ENCODE measurements around the gene HMGN2.

Gene HMGN2

GRCh38 chr1:26490155-26490554 is 17.9 kb downstream of the HMGN2 start:
- CTCF ChIA-PET, result interaction anchor here (0.7 to 1.9 kb wide), 2 partner anchors 10 to 300 kb away, joined by 3 to 4 read pairs; partner anchors contain the start of gene CATSPER4
- POLR2A ChIA-PET, result interaction anchor here (1.1 to 4.7 kb wide), 2 partner anchors 10 to 20 kb away, joined by 4 to 31 read pairs; no protein-coding TSS in a partner anchor
- no peak for TF ChIP-seq BHLHE40 (IDR thresholded peaks at IDR 0.05; ENCODE audit: borderline replicate concordance)
- TF ChIP-seq ZNF384 (IDR thresholded peaks at IDR 0.05), result no peak
- no peak for TF ChIP-seq SUZ12 (IDR thresholded peaks at IDR 0.05)
- no peak for TF ChIP-seq FOXK2 (IDR thresholded peaks at IDR 0.05)
- TF ChIP-seq NFRKB (IDR thresholded peaks at IDR 0.05), result no peak
- no peak for TF ChIP-seq HDGF (IDR thresholded peaks at IDR 0.05; ENCODE audit: borderline replicate concordance)
- TF ChIP-seq FOXM1 (IDR thresholded peaks at IDR 0.05; ENCODE audit: borderline replicate concordance), result no peak
- TF ChIP-seq FOXA1 (IDR thresholded peaks at IDR 0.05), result no peak
- no peak for TF ChIP-seq CTBP1 (IDR thresholded peaks at IDR 0.05; ENCODE audit: borderline replicate concordance)
- DNase-seq (ENCODE audit: extremely low spot score), result no peak

DNA sequence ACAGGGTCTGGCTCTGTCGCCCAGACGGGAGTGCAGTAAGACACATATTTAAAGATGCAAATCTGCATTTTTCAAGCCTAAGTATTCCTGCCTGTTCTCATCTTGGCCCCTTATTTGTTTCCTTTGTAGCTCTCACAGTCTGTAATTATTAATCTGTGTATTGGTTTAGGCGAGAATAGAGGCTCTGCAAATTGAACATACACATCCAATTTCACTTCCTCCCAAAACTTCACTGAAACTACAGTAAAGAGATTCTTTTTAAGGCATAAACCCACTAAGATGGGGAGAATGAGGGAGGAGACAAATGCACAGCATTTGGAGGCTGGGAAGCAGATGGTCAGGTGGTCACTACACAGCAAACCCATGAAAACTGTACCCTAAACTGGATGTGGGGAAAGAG is 21.0 kb downstream of the HMGN2 start:
- no peak for DNase-seq (ENCODE audit: extremely low spot score)
- ChIA-PET CTCF (no interaction called here), POLR2A (no interaction called here)
- no peak for TF ChIP-seq ZNF384 (IDR thresholded peaks at IDR 0.05)
- no peak for TF ChIP-seq ELF4 (IDR thresholded peaks at IDR 0.05)
- no peak for TF ChIP-seq FOXK2 (IDR thresholded peaks at IDR 0.05)
- TF ChIP-seq HDGF (IDR thresholded peaks at IDR 0.05; ENCODE audit: borderline replicate concordance), result no peak
- TF ChIP-seq LEF1 (IDR thresholded peaks at IDR 0.05; ENCODE audit: borderline replicate concordance), result no peak
- no peak for TF ChIP-seq NFRKB (IDR thresholded peaks at IDR 0.05)
- no peak for TF ChIP-seq BHLHE40 (IDR thresholded peaks at IDR 0.05; ENCODE audit: borderline replicate concordance)
- TF ChIP-seq SP1 (IDR thresholded peaks at IDR 0.05), result no peak
- TF ChIP-seq SUZ12 (IDR thresholded peaks at IDR 0.05), result no peak
- no peak for TF ChIP-seq CTBP1 (IDR thresholded peaks at IDR 0.05; ENCODE audit: borderline replicate concordance)
- no peak for TF ChIP-seq L3MBTL2 (conservative IDR thresholded peaks at IDR 0.05)
- no peak for TF ChIP-seq FOXA1 (IDR thresholded peaks at IDR 0.05)
- TF ChIP-seq TARDBP (IDR thresholded peaks at IDR 0.05), result no peak
- no peak for TF ChIP-seq ARNT (IDR thresholded peaks at IDR 0.05)
- TF ChIP-seq, protein P1, sequence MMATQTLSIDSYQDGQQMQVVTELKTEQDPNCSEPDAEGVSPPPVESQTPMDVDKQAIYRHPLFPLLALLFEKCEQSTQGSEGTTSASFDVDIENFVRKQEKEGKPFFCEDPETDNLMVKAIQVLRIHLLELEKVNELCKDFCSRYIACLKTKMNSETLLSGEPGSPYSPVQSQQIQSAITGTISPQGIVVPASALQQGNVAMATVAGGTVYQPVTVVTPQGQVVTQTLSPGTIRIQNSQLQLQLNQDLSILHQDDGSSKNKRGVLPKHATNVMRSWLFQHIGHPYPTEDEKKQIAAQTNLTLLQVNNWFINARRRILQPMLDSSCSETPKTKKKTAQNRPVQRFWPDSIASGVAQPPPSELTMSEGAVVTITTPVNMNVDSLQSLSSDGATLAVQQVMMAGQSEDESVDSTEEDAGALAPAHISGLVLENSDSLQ (IDR thresholded peaks at IDR 0.05), result no peak
- TF ChIP-seq FOXM1 (IDR thresholded peaks at IDR 0.05; ENCODE audit: borderline replicate concordance), result no peak

DNA sequence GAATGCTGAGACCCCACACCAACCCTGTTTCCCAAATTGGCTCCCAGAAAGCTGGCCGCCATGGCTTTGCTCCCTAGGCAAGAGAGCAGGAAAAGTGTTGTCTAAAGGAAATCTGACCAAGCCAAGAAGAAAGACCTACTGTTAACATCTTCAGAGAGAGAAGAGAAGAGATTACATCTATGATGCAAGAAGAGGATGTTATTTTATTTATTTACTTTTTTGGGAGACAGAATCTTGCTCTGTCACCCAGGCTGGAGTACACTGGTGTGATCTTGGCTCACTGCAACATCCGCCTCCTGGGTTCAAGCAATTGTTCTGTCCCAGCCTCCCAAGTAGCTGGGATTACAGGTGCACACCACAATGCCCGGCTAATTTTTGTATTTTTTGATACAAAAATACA is 21.7 kb downstream of the HMGN2 start:
- TF ChIP-seq FOXA1 (IDR thresholded peaks at IDR 0.05) (no peak), NFRKB (IDR thresholded peaks at IDR 0.05) (no peak), BHLHE40 (IDR thresholded peaks at IDR 0.05; ENCODE audit: borderline replicate concordance) (no peak), FOXM1 (IDR thresholded peaks at IDR 0.05; ENCODE audit: borderline replicate concordance) (no peak), TARDBP (IDR thresholded peaks at IDR 0.05) (no peak), FOXK2 (IDR thresholded peaks at IDR 0.05) (no peak), ELF4 (IDR thresholded peaks at IDR 0.05) (no peak), HDGF (IDR thresholded peaks at IDR 0.05; ENCODE audit: borderline replicate concordance) (no peak), SP1 (IDR thresholded peaks at IDR 0.05) (no peak), LEF1 (IDR thresholded peaks at IDR 0.05; ENCODE audit: borderline replicate concordance) (no peak), SUZ12 (IDR thresholded peaks at IDR 0.05) (no peak), ZNF384 (IDR thresholded peaks at IDR 0.05) (no peak)
- TF ChIP-seq, protein P1 (IDR thresholded peaks at IDR 0.05), result no peak
- ChIA-PET CTCF (no interaction called here), POLR2A (no interaction called here)
- no peak for DNase-seq (ENCODE audit: extremely low spot score)

DNA sequence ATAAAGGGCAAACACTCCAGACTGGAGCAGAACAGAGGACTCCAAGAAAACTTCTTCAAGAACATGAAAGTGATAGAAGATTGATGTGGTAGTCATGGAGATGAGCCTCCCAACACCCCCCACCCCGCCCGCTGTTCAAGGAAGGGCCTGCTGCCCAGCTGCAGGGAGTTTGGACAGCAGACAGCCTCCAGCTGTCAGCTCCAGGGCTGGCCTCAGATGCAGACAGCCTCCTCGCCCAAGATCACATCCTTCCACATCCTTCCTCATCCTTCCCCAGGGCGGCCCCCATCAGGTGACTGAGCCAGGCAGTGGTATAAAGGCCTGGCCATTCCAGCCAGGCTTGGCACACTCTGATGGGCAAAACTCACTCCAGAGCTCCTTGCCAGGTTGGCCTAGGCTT is 24.6 kb downstream of the HMGN2 start:
- POLR2A ChIA-PET, result interaction anchor here (1.4 kb wide), 1 partner anchor 9 kb away, joined by 5 read pairs; no protein-coding TSS in a partner anchor
- no peak for TF ChIP-seq HDGF (IDR thresholded peaks at IDR 0.05; ENCODE audit: borderline replicate concordance)
- TF ChIP-seq BHLHE40 (IDR thresholded peaks at IDR 0.05; ENCODE audit: borderline replicate concordance), result no peak
- no peak for TF ChIP-seq NFRKB (IDR thresholded peaks at IDR 0.05)
- TF ChIP-seq ZNF384 (IDR thresholded peaks at IDR 0.05), result no peak
- DNase-seq (ENCODE audit: extremely low spot score), result no peak
- CTCF ChIA-PET, result interaction anchor here (0.6 kb wide), 2 partner anchors 10 to 43 kb away, joined by 3 to 6 read pairs; no protein-coding TSS in a partner anchor

GRCh38 chr1:26498894-26499293 is 26.7 kb downstream of the HMGN2 start:
- POLR2A ChIA-PET, result interaction anchor here (0.7 kb wide), 1 partner anchor 22 kb away, joined by 4 read pairs; no protein-coding TSS in a partner anchor
- DNase-seq (ENCODE audit: extremely low spot score), result no peak
- TF ChIP-seq FOXK2 (IDR thresholded peaks at IDR 0.05) (no peak), HDGF (IDR thresholded peaks at IDR 0.05; ENCODE audit: borderline replicate concordance) (no peak), FOXM1 (IDR thresholded peaks at IDR 0.05; ENCODE audit: borderline replicate concordance) (no peak), NFRKB (IDR thresholded peaks at IDR 0.05) (no peak), LEF1 (IDR thresholded peaks at IDR 0.05; ENCODE audit: borderline replicate concordance) (no peak), CTBP1 (IDR thresholded peaks at IDR 0.05; ENCODE audit: borderline replicate concordance) (no peak), ARNT (IDR thresholded peaks at IDR 0.05) (no peak), BHLHE40 (IDR thresholded peaks at IDR 0.05; ENCODE audit: borderline replicate concordance) (no peak), L3MBTL2 (conservative IDR thresholded peaks at IDR 0.05) (no peak), TARDBP (IDR thresholded peaks at IDR 0.05) (no peak), ZNF384 (IDR thresholded peaks at IDR 0.05) (no peak), SP1 (IDR thresholded peaks at IDR 0.05) (no peak), FOXA1 (IDR thresholded peaks at IDR 0.05) (no peak), SUZ12 (IDR thresholded peaks at IDR 0.05) (no peak), ELF4 (IDR thresholded peaks at IDR 0.05) (no peak)
- TF ChIP-seq, protein P1 (IDR thresholded peaks at IDR 0.05), result no peak
- CTCF ChIA-PET, result interaction anchor here (0.6 kb wide), 1 partner anchor 27 kb away, joined by 4 read pairs; no protein-coding TSS in a partner anchor
